GM10847 (cell line): ENCODE data around the gene C10orf90.

Source experiments
- POLR2A ChIP-seq: IDR thresholded peaks from 2 replicates; pipeline ENCODE4 v1.6.1; 2011; ENCODE audit not compliant: insufficient read length; ENCODE audit errors: extremely low read depth

The C10orf90 gene

GRCh38 chr10:126437635-126438406, 232.7 kb downstream of the C10orf90 start:
- TF ChIP-seq POLR2A: no peak

- no peak for TF ChIP-seq POLR2A
These were observed 236.3 kb downstream of the C10orf90 start for GRCh38 chr10:126434235-126434634.

DNA sequence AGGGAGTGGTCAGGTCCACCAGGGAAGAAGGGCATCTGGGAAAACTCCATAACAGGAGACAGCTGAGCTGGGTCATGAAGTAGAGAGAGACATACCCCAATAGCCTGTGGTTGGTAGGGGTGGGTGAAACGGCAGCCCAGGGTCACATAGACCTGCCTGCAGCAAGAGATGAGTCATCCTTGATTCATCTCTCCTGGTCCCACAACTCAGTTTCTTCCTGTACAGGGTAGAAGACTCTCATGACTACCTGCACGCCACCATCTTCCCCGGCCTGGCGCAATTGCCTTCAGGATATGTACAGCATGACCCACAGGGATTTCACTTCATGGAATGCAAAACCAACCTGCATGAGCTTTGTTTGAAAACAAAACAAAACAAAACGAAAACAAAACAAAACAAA, 237.1 kb downstream of the C10orf90 start:
- TF ChIP-seq POLR2A: no peak

- no peak for TF ChIP-seq POLR2A
These were observed 238.0 kb downstream of the C10orf90 start for GRCh38 chr10:126432507-126432906.

DNA sequence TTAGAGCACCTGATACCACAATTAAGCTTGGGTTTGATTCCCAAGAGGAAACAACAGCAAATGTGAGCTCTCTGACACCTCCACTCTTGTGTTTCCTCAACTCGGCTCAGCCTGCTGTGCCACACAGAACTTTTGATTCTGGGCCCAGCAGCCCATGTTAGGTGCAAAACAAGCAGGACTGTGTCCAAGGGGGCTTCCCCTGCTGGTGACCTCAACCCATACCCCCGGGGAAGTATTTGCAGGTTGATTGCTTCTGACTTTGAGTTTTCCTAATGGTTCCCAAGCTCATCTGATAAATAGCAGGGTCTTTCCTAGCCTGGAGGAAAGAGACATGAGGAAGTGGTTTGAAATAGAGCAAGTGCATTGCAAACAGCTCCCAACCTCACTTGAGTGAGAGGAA, 238.7 kb downstream of the C10orf90 start:
- no peak for TF ChIP-seq POLR2A

DNA sequence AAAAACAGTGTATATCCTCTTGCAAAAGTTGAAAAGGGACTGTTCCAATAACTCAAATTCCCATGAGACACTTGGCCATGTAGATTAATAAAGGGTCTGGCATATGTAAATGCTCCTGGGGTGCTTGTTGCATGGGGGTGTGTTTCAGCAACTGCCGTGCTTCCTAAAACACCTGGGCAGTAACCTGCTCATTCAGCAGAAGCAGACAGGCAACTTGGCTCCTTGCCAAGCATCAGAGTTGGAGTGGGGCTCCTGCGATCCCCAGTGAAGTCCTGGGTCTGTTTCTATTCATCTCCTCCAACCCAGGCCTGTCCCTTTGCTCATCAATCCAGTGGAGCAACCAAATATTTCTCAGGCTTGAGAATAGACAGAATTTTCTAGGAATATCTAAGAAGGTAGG, 240.0 kb downstream of the C10orf90 start:
- no peak for TF ChIP-seq POLR2A

DNA sequence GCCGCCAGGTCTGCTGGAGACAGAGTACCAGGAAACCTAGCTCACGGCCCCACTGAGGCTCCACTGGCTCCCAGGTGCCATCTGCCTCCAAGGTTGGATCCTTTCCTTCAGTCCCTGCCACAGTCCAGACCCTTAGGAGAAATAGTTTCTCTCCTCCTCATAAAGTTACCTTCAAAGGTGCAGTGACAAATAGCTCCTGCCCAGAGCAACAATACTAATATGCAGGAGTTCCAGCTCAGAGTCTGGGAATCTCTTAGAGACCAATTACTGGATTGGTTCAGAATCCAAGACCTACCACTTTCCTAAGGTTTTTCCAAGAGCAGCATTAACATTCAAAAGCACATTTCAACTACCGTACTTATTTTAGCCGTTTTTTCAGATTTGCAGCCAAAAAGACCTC, 241.2 kb downstream of the C10orf90 start:
- no peak for TF ChIP-seq POLR2A

GRCh38 chr10:126425489-126426065, 244.9 kb downstream of the C10orf90 start:
- TF ChIP-seq POLR2A: no peak

- no peak for TF ChIP-seq POLR2A
These were observed 245.5 kb downstream of the C10orf90 start for GRCh38 chr10:126425032-126425431.

DNA sequence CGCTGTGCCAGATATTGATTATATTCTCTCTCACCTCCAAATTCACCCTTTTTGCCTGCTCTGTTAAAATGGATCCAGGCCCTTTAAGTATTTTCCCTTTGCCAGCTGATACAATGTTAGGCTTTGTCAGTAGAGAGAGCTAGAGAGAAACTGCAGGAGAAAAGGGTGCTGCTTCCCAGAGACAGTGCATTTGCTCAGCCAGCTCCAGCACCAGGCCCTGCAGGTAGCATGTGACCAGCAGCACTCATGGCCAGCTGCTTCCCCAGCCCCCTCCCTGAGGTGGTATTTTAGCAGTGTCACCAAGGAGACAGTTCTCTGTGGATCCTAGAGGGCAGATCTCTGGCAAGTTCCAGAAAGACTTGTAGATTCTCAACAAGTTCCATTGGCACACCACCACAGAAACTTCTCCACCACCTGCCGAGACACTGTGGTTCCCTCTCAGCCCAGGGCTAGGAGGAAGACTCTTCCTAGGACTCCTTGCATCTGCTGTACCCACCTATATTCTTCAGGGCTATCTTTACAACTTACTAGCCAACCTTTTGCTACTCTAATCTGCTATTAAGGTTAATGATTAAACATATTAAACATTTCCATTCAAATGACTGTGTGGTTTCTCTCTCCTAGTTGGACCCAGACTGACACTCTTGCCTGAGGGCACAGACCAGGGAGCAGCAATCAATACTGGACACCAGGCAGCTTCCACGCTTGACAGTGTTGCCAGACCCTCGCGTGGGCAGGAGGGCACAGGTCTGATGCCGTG, 246.6 kb downstream of the C10orf90 start:
- no peak for TF ChIP-seq POLR2A

GRCh38 chr10:126422567-126422966, 247.9 kb downstream of the C10orf90 start:
- no peak for TF ChIP-seq POLR2A

- TF ChIP-seq POLR2A: no peak
These were observed 248.7 kb downstream of the C10orf90 start for GRCh38 chr10:126421756-126422256.

GRCh38 chr10:126420567-126421300, 249.8 kb downstream of the C10orf90 start:
- TF ChIP-seq POLR2A: no peak

- TF ChIP-seq POLR2A: no peak
These were observed 253.2 kb downstream of the C10orf90 start for GRCh38 chr10:126417220-126417825.

DNA sequence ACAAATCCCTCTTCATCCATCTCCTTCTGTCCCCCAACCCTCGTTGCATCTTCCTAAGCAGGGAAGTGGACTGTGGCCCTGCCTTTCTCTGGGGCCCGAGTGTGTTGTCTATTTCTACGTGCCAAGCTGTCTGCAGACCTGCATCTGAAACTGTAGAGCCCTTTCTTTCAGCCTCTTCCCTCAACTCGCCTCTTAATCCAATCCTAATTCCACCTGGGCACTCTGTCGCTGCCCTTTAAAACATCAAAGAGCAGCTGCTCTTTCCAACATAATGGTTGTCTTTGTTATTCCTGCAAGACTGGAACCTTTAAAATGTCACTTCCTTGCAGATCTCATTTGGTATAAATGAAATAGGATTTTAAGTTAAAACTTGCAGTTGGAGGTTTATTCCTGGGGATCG, 260.7 kb downstream of the C10orf90 start:
- TF ChIP-seq POLR2A: no peak
